Hepatocyte (in vitro differentiated cells): Measurements from ENCODE around the gene ZNF75A.

Source experiments
- EZH2 ChIP-seq: fragments of 200-600 bp; sonication (generic); IDR thresholded peaks from 2 replicates; pipeline ENCODE4 v1.6.1; 2016; ENCODE audit warnings: antibody characterized with exemption, mild to moderate bottlenecking, borderline replicate concordance
- EZH2phosphoT487 ChIP-seq: fragments of 200-600 bp; sonication (generic); IDR thresholded peaks from one replicate; pipeline ENCODE4 v1.6.1; 2018; ENCODE audit warnings: antibody characterized with exemption, mild to moderate bottlenecking, low read depth, moderate library complexity; ENCODE audit not compliant: unreplicated experiment, severe bottlenecking

GRCh38 chr16:3327514-3327913, 22.2 kb downstream of the ZNF75A start:
- TF ChIP-seq EZH2phosphoT487 (no peak), EZH2 (no peak)
